ENCODE results near the gene DDX6.

GRCh38 chr11:118790357-118791110 is 430 bp downstream of the DDX6 start:
- TF ChIP-seq EP300 (IDR thresholded peaks at IDR 0.05; ENCODE audit: borderline replicate concordance) (no peak), TCF12 (IDR thresholded peaks at IDR 0.05; ENCODE audit: low read depth) (no peak), REST (IDR thresholded peaks at IDR 0.05; ENCODE audit: low read depth) (no peak), CEBPB (IDR thresholded peaks at IDR 0.05) (no peak)
- TF ChIP-seq, protein P1, sequence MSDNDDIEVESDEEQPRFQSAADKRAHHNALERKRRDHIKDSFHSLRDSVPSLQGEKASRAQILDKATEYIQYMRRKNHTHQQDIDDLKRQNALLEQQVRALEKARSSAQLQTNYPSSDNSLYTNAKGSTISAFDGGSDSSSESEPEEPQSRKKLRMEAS (IDR thresholded peaks at IDR 0.05): no peak
